H1 (cell line): ENCODE results near the gene MEF2D. TPM values are rescaled to one million over a fixed set of nuclear protein-coding genes. Genes with fewer than 3 reads are reported as not detected.

Experiments used
- CTCF ChIA-PET: fragments of 300-600 bp; sonication (Branson Sonifier 250); formaldehyde crosslinking; loops from one replicate; lab custom pipeline; 2021; ENCODE audit not compliant: partially characterized antibody; lab: Charles Lee
- POLR2A ChIA-PET: fragments of 300-600 bp; sonication (Branson Sonifier 250); formaldehyde crosslinking; loops from one replicate; lab custom pipeline; 2021; ENCODE audit warnings: inconsistent platforms; ENCODE audit not compliant: partially characterized antibody; lab: Charles Lee
- DNase-seq, 2 experiments: peaks; one replicate each; pipeline versions ENCODE4 v3.0.0 to v3.0.0-alpha.2; 2010 to 2022; ENCODE audit warnings: low spot score in 2 of 2, low read depth in 1 of 2, mixed read lengths in 1 of 2
- FAIRE-seq: peaks from 2 replicates; lab custom pipeline; 2011; peaks lifted over from hg19 to GRCh38; lab: Jason Lieb, UNC
- H2AFZ ChIP-seq: 2 replicates; pipeline ENCODE4 v1.8.1; 2012; ENCODE audit warnings: low read length, inconsistent platforms
- H2AK5ac ChIP-seq: 2 replicates; pipeline ENCODE4 v1.6.1; 2013; ENCODE audit warnings: low read depth, low read length
- H2BK120ac ChIP-seq: replicated peaks from 2 replicates; pipeline ENCODE3; 2013; ENCODE audit warnings: low read depth, low read length, inconsistent platforms
- H2BK12ac ChIP-seq: 2 replicates; pipeline ENCODE4 v1.6.1; 2013; ENCODE audit warnings: low read depth, low read length
- H2BK15ac ChIP-seq: 2 replicates; pipeline ENCODE4 v1.6.1; 2013; ENCODE audit warnings: low read length
- H2BK20ac ChIP-seq: 2 replicates; pipeline ENCODE4 v1.6.1; 2013; ENCODE audit warnings: low read length
- H2BK5ac ChIP-seq: 2 replicates; pipeline ENCODE4 v1.6.1; 2013; ENCODE audit warnings: low read depth, low read length
- H3K14ac ChIP-seq: 2 replicates; pipeline ENCODE4 v1.6.1; 2013; ENCODE audit warnings: inconsistent platforms; ENCODE audit not compliant: insufficient read length
- H3K18ac ChIP-seq: 2 replicates; pipeline ENCODE4 v1.6.1; 2013; ENCODE audit warnings: low read length; ENCODE audit errors: extremely low read depth
- H3K23ac ChIP-seq: 2 replicates; pipeline ENCODE4 v1.6.1; 2013; ENCODE audit warnings: inconsistent platforms; ENCODE audit not compliant: insufficient read length
- H3K23me2 ChIP-seq: 2 replicates; pipeline ENCODE4 v1.6.1; 2013; ENCODE audit warnings: low read depth, low read length
- H3K27ac ChIP-seq: 2 replicates; pipeline ENCODE4 v1.6.1; 2011; ENCODE audit warnings: low read depth, low read length, inconsistent platforms
- H3K27me3 ChIP-seq, 4 experiments: replicated peaks in 1 of 4; 1 replicate in 1 of 4; 2 replicates in 3 of 4; pipeline versions ENCODE4 v1.6.1 to v1.8.1; 2011 to 2013; ENCODE audit warnings: low read length in 3 of 4, mild to moderate bottlenecking in 3 of 4, inconsistent platforms in 2 of 4, mixed read lengths in 2 of 4, moderate library complexity in 1 of 4; ENCODE audit not compliant: control insufficient read depth in 3 of 4, insufficient read depth in 3 of 4; ENCODE audit errors: extremely low read depth in 1 of 4
- H3K36me3 ChIP-seq, 4 experiments: 2 replicates each; pipeline versions ENCODE4 v1.6.1 to v1.8.1; 2011 to 2013; ENCODE audit warnings: mild to moderate bottlenecking in 4 of 4, low read length in 3 of 4, moderate library complexity in 2 of 4, control low read depth in 1 of 4, inconsistent platforms in 1 of 4; ENCODE audit not compliant: insufficient read depth in 4 of 4, control insufficient read depth in 2 of 4
- H3K4ac ChIP-seq: replicated peaks from 2 replicates; pipeline ENCODE3; 2013; ENCODE audit warnings: low read length, low read depth, mixed read lengths, inconsistent platforms; ENCODE audit not compliant: insufficient read length
- H3K4me1 ChIP-seq, 4 experiments: replicated peaks in 1 of 4; 1 replicate in 1 of 4; 2 replicates in 3 of 4; pipeline versions ENCODE4 v1.6.1 to v1.8.1; 2011 to 2013; ENCODE audit warnings: low read length in 3 of 4, inconsistent platforms in 2 of 4, mixed read lengths in 1 of 4; ENCODE audit not compliant: insufficient read depth in 4 of 4, control insufficient read depth in 3 of 4
- H3K4me2 ChIP-seq, 2 experiments: 2 replicates each; pipeline versions ENCODE4 v1.6.1 to v1.8.1; 2011 to 2013; ENCODE audit warnings: low read depth in 2 of 2, low read length in 2 of 2, control low read depth in 1 of 2, inconsistent platforms in 1 of 2, mild to moderate bottlenecking in 1 of 2; ENCODE audit not compliant: insufficient read depth in 1 of 2
- H3K4me3 ChIP-seq, 4 experiments: fragments of 200-600, 300-600 bp in 1 of 4; sonication (generic), shearing (Covaris generic), sonication (Bioruptor Twin) in 1 of 4; 2 replicates each; pipeline versions ENCODE4 v1.5.1 to v1.8.1; 2011 to 2016; ENCODE audit warnings: low read length in 4 of 4, low read depth in 3 of 4, control low read depth in 2 of 4, inconsistent platforms in 2 of 4, mild to moderate bottlenecking in 2 of 4, mixed read lengths in 1 of 4, moderate library complexity in 1 of 4; ENCODE audit not compliant: insufficient read depth in 2 of 4; ENCODE audit errors: extremely low read depth in 1 of 4
- H3K56ac ChIP-seq: replicated peaks from 2 replicates; pipeline ENCODE3; 2013; ENCODE audit warnings: low read depth, mild to moderate bottlenecking, mixed read lengths, low read length, inconsistent platforms; ENCODE audit not compliant: insufficient read length
- H3K79me1 ChIP-seq: 2 replicates; pipeline ENCODE4 v1.6.1; 2013; ENCODE audit warnings: low read depth, low read length, control low read depth
- H3K79me2 ChIP-seq, 2 experiments: 2 replicates each; pipeline versions ENCODE4 v1.6.1 to v1.8.1; 2012 to 2013; ENCODE audit warnings: low read length in 2 of 2, mild to moderate bottlenecking in 2 of 2, inconsistent platforms in 1 of 2; ENCODE audit not compliant: insufficient read depth in 2 of 2, control insufficient read depth in 1 of 2
- H3K9ac ChIP-seq, 4 experiments: replicated peaks in 1 of 4; 1 replicate in 1 of 4; 2 replicates in 3 of 4; pipeline versions ENCODE4 v1.6.1 to v1.8.1; 2011 to 2013; ENCODE audit warnings: low read depth in 3 of 4, low read length in 3 of 4, control low read depth in 2 of 4, mild to moderate bottlenecking in 2 of 4, moderate library complexity in 2 of 4, inconsistent platforms in 1 of 4; ENCODE audit errors: extremely low read depth in 1 of 4
- H3K9me3 ChIP-seq, 2 experiments: 2 replicates each; pipeline versions ENCODE4 v1.6.1 to v1.8.1; 2012 to 2013; ENCODE audit warnings: mild to moderate bottlenecking in 2 of 2, moderate library complexity in 2 of 2, control low read depth in 1 of 2, inconsistent platforms in 1 of 2, low read depth in 1 of 2, low read length in 1 of 2, mixed read lengths in 1 of 2; ENCODE audit not compliant: insufficient read depth in 2 of 2
- H4K20me1 ChIP-seq, 2 experiments: replicated peaks in 1 of 2; 2 replicates each; pipeline versions ENCODE3 to v1.8.1; 2011 to 2013; ENCODE audit warnings: inconsistent platforms in 2 of 2, low read length in 2 of 2, mild to moderate bottlenecking in 1 of 2; ENCODE audit not compliant: insufficient read depth in 2 of 2, control insufficient read depth in 1 of 2
- H4K5ac ChIP-seq: 2 replicates; pipeline ENCODE4 v1.6.1; 2013; ENCODE audit warnings: low read length, low read depth, mixed read lengths, inconsistent platforms; ENCODE audit not compliant: insufficient read length
- H4K8ac ChIP-seq: 2 replicates; pipeline ENCODE4 v1.8.0; 2013; ENCODE audit warnings: mild to moderate bottlenecking, moderate library complexity, low read length, inconsistent platforms; ENCODE audit not compliant: insufficient read depth; ENCODE audit errors: extremely low read depth
- H4K91ac ChIP-seq: replicated peaks from 2 replicates; pipeline ENCODE3; 2013; ENCODE audit warnings: low read length, mixed read lengths, inconsistent platforms; ENCODE audit not compliant: insufficient read length
- BRCA1 ChIP-seq: IDR thresholded peaks from 2 replicates; pipeline ENCODE4 v1.6.1; 2012; ENCODE audit warnings: low read depth, low read length, improper control_type of control experiment
- CREB1 ChIP-seq: IDR thresholded peaks from 2 replicates; pipeline ENCODE4 v1.6.1; 2012; ENCODE audit warnings: inconsistent platforms
- EP300 ChIP-seq, 2 experiments: IDR thresholded peaks; 1 replicate in 1 of 2; 2 replicates in 1 of 2; pipeline ENCODE4 v1.6.1; 2011 to 2012; ENCODE audit warnings: low read depth in 2 of 2, low read length in 2 of 2, mild to moderate bottlenecking in 2 of 2, borderline replicate concordance in 1 of 2, inconsistent platforms in 1 of 2, moderate library complexity in 1 of 2
- EZH2 ChIP-seq: fragments of 200-600 bp; sonication (generic); IDR thresholded peaks from 2 replicates; pipeline ENCODE4 v1.7.1; 2012; ENCODE audit warnings: low read depth, mild to moderate bottlenecking, moderate library complexity, low read length, inconsistent platforms; ENCODE audit not compliant: severe bottlenecking
- MAFK ChIP-seq: IDR thresholded peaks from 2 replicates; pipeline ENCODE4 v1.6.1; 2012; ENCODE audit warnings: low read depth, mild to moderate bottlenecking, improper control_type of control experiment, low read length
- RNF2 ChIP-seq: fragments of 200-900, 300-1000 bp; sonication (generic); IDR thresholded peaks from 2 replicates; pipeline ENCODE4 v1.7.1; 2016; ENCODE audit warnings: borderline replicate concordance, low read depth, mild to moderate bottlenecking, antibody characterized with exemption, low read length; ENCODE audit not compliant: poor library complexity, severe bottlenecking; ENCODE audit errors: missing control alignments
- SAP30 ChIP-seq: fragments of 300-600 bp; sonication (generic); IDR thresholded peaks from 2 replicates; pipeline ENCODE4 v1.7.1; 2012; ENCODE audit warnings: low read length, moderate library complexity, mild to moderate bottlenecking, inconsistent platforms; ENCODE audit not compliant: insufficient read depth, insufficient replicate concordance
- SIRT6 ChIP-seq: IDR thresholded peaks from one replicate; pipeline ENCODE4 v1.7.1; 2012; ENCODE audit warnings: low read length, inconsistent platforms
- SUZ12 ChIP-seq: fragments of 200-600 bp; sonication (generic); IDR thresholded peaks from 2 replicates; pipeline ENCODE4 v1.6.1; 2012; ENCODE audit warnings: mild to moderate bottlenecking, inconsistent platforms, low read length, moderate library complexity, mixed read lengths
- WGBS, 2 experiments: shearing (Covaris generic) in 1 of 2; methylation state at CpG; one replicate each; pipeline versions ENCODE4 v1.1.6 to v1.1.7; 2013 to 2015; ENCODE audit warnings: low lambda C conversion rate in 2 of 2, mixed read lengths in 2 of 2, inconsistent platforms in 1 of 2, low coverage in 1 of 2, missing lambda C conversion rate in 1 of 2; ENCODE audit not compliant: insufficient replicate concordance in 2 of 2, insufficient coverage in 1 of 2, insufficient read length in 1 of 2; ENCODE audit errors: extremely low coverage in 1 of 2, missing lambda C conversion rate in 1 of 2; 5-methylcytosine and 5-hydroxymethylcytosine counted together
- polyA plus RNA-seq, 7 experiments: library from polyadenylated mRNA; depleted of rRNA in 3 of 7; stranded (reverse) in 5 of 7; unstranded in 2 of 7; fragments of >200 nt in 5 of 7; fragments of 200-250 nt in 2 of 7; gene quantifications; 1 replicate in 5 of 7; 2 replicates in 1 of 7; 4 replicates in 1 of 7; pipeline versions ENCODE4 v1.2.1 to v1.2.3, GENCODE V29; 2011 to 2013; ENCODE audit warnings: missing spikeins in 2 of 7, mixed read lengths in 2 of 7
- total RNA-seq: library from RNA; stranded (reverse); fragmentation: NEBNext Ultra II Directional; extraction: Animal tissue kit (Norgen Biotek cat#: 25700); gene quantifications from 2 replicates; pipeline ENCODE4 v1.2.1, GENCODE V29; 2021
- TF ChIP-seq, protein P1 (sequence below): IDR thresholded peaks from 2 replicates; pipeline ENCODE4 v1.6.1; 2011; ENCODE audit warnings: low read depth, mild to moderate bottlenecking, low read length; ENCODE audit not compliant: insufficient read depth
- TF ChIP-seq, protein P2 (sequence below): IDR thresholded peaks from 2 replicates; pipeline ENCODE4 v1.6.1; 2011; ENCODE audit warnings: low read length, improper control_type of control experiment

The MEF2D gene
- total and polyA plus RNA-seq, 2 of the 8 experiments (the other 6 are each of a cell fraction or from before 2014, with no cell fraction given), result 17.3 to 20.3 TPM

DNA sequence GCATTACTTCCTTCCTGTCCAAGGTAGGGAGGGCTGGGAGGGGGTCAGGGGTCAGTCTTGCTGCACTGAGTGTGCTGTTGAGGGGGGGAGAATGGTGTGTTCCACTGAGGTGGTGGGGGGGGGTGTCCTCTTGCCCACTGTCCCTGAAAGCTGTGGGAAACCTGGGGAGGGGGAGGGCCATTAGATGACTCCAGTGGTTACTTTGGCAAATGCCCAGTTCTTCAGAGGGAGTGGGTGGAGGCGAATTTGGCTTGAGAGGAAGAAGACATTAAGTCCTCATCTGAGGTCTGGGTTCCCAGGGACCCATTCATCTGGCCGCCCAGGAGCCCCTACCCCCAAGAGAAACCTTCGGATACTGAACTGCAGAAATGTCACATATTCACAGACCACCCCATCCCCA lies 36.2 kb downstream of the MEF2D start:
- no peak overlapping the region for H4K8ac ChIP-seq
- H2AFZ ChIP-seq, result no peak overlapping the region
- no peaks in the 10 kb centered on the region; a peak in 1 of 7 replicates for H3K27me3 ChIP-seq
- no peak overlapping the region for H3K14ac ChIP-seq
- no peaks in the 10 kb centered on the region; the same call in 1 of the 2 replicates for H3K79me1 ChIP-seq
- DNase-seq (no peak), FAIRE-seq (no peak)
- 0 out of 4 replicates have a peak overlapping the region, but pooled peaks have one; percentile 5 to 41 for H3K4me2 ChIP-seq
- H3K23ac ChIP-seq, result no peak overlapping the region
- H2BK15ac ChIP-seq, result no peak overlapping the region
- H3K4me1 ChIP-seq, result peaks cover 0 to 18% (median 8%) of the 10 kb centered on the region in 4 experiments; a peak in 5 of 7 replicates
- H3K23me2 ChIP-seq, result no peaks in the 10 kb centered on the region
- H2BK20ac ChIP-seq, result no peak overlapping the region
- H3K4ac ChIP-seq, result no peak overlapping the region
- no peak overlapping the region for H2AK5ac ChIP-seq
- ChIA-PET CTCF (interaction anchor here (0.7 to 2.8 kb wide), 3 partner anchors 28 to 128 kb away, joined by 3 to 23 read pairs (median 9); no protein-coding TSS in a partner anchor), POLR2A (interaction anchor here (0.8 kb wide), 1 partner anchor 127 kb away, joined by 4 read pairs; the partner anchor contains the start of gene NAXE)
- no peak overlapping the region for H4K5ac ChIP-seq
- H3K36me3 ChIP-seq, result peaks cover 0 to 9% (median 1%) of the 10 kb centered on the region in 4 experiments; a peak in 2 of 8 replicates
- H3K79me2 ChIP-seq, result no peaks in the 10 kb centered on the region
- H3K56ac ChIP-seq, result no peak overlapping the region
- H3K18ac ChIP-seq, result no peak overlapping the region
- H4K91ac ChIP-seq, result no peak overlapping the region
- H4K20me1 ChIP-seq, result no peaks in the 10 kb centered on the region
- H3K27ac ChIP-seq, result no peak overlapping the region
- WGBS, 2 experiments, result 90% methylated on average over 3 of the region's 3 CpGs; no CpG with 5 or more reads in 1 of the 2 experiments
- H3K9ac ChIP-seq, result no peak overlapping the region
- H2BK5ac ChIP-seq, result no peak overlapping the region
- H3K9me3 ChIP-seq, result no peaks in the 10 kb centered on the region
- 0 out of 2 replicates have a peak overlapping the region, but pooled peaks have one; percentile 68 for H2BK12ac ChIP-seq
- H3K4me3 ChIP-seq, result no peak overlapping the region
- H2BK120ac ChIP-seq, result no peak overlapping the region
- no peak for TF ChIP-seq EZH2
- TF ChIP-seq, protein P1, sequence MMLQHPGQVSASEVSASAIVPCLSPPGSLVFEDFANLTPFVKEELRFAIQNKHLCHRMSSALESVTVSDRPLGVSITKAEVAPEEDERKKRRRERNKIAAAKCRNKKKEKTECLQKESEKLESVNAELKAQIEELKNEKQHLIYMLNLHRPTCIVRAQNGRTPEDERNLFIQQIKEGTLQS, result no peak
- TF ChIP-seq CREB1, result no peak
- no peak for TF ChIP-seq RNF2
- TF ChIP-seq SAP30, result no peak
- no peak for TF ChIP-seq MAFK
- TF ChIP-seq EP300 (IDR thresholded peaks at IDR 0.05; ENCODE audit: borderline replicate concordance in 1 of 2, low read depth in 2 of 2, low read length in 2 of 2), result no peak
- no peak for TF ChIP-seq SIRT6
- no peak for TF ChIP-seq SUZ12
- TF ChIP-seq, protein P2, sequence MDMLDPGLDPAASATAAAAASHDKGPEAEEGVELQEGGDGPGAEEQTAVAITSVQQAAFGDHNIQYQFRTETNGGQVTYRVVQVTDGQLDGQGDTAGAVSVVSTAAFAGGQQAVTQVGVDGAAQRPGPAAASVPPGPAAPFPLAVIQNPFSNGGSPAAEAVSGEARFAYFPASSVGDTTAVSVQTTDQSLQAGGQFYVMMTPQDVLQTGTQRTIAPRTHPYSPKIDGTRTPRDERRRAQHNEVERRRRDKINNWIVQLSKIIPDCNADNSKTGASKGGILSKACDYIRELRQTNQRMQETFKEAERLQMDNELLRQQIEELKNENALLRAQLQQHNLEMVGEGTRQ, result no peak
- no peak for TF ChIP-seq BRCA1
